Measurements from ENCODE around the gene PTBP3.

The PTBP3 gene

DNA sequence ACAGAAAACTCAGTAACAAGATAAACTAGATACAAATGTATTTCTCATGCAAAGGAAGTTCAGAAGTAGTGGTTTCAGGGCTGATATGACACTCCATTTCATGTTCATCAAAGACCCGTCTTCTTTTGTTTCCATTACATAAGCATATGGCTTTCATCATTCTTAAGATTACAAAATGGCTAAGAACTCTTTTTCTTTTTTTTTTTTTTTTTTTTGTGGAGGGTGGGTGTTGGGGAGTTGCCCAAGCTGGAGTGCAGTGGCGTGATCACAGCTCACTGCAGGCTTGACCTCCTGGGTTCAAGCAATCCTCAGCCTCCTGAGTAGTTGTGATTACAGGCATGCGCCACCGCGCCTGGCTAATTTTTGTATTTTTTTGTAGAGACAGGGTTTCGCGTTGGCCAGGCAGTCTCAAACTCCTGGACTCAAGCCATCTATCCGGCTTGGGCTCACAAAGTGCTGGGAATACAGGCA lies 22.0 kb upstream of the PTBP3 start:
- DNase-seq: no peak

DNA sequence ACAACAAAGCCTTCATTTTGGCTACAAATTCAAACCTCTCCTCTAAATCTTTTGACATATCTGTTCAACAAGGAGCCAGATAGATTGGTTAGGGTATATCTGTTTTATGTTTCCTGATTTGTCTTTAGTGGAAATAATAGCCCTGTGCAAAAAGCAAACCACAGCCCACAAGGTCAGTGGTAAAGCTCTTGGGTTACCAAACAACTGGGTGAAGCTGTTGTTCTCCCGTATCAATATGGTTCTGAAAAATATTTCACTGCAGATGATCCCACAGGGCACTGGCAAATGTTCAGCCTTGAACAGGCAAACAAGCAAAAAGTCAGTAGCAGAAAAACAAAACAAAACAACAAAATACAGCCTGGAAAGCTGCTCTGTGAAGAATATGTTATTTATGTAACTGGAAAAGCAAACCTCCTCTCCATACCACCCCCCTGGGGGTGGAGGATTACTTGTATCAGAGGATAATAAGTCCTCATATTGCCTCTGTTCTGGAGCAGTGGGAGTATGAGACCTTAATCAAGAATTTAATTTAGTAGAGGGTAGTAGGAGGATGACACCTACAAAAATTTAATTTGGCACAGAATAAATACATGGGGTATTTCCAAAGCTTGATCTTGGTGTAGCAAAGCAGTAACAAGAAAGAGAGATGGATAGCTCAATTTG lies 20.8 kb upstream of the PTBP3 start:
- DNase-seq: no peak

DNA sequence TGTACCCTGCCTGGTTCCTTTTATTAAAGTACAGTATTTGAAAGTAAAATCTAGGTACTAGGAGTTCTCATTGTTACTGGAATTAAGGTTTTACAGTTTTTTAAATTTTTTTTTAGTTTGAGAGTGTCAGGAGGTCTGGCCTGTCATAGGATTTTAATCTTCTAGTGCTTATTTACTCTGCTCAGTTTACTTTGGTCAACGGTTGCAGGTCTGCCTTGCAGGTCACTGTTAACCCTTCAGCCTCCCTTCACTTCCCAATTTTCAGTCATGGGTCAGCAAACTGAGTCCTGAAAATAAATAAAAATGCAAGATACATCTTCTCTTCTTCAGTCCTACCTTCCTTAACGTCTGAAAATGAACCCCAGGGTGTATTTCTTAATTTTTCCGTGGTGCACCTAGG lies 18.8 kb upstream of the PTBP3 start:
- no peak for DNase-seq

DNA sequence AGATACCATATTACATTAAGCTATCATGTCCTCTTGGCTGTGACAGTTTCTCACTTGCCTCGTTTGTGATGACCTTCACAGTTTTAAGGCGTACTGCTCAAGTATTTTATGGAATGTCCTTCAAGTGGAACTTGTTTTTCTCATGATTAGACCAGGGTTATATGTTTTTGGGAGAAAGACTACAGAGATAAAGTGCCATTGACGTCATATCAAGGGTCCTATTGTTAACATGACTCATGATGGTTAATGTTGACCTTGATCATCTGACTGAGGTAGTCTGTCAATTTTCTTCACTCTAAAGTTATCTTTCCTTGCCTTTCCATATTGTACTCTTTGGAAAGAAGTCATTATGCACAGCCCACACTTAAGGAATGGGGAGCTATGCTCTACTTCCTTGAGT lies 17.8 kb upstream of the PTBP3 start:
- no peak for DNase-seq

DNA sequence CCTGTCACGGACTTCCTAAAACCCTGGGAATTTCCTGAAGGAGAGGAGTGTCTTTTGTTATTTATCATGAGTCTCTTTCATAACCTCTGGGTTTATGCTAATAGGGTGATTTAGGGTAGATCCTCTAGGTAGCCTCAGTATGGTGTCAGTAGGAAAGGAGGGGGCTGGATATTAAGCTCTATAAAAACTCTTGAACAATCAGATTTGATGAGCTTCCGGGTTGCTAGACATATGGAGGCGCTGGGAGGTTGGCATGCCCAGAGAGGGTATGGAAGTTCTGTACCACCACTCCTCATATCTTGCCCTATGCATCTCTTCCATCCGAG lies 15.6 kb upstream of the PTBP3 start:
- no peak for DNase-seq

DNA sequence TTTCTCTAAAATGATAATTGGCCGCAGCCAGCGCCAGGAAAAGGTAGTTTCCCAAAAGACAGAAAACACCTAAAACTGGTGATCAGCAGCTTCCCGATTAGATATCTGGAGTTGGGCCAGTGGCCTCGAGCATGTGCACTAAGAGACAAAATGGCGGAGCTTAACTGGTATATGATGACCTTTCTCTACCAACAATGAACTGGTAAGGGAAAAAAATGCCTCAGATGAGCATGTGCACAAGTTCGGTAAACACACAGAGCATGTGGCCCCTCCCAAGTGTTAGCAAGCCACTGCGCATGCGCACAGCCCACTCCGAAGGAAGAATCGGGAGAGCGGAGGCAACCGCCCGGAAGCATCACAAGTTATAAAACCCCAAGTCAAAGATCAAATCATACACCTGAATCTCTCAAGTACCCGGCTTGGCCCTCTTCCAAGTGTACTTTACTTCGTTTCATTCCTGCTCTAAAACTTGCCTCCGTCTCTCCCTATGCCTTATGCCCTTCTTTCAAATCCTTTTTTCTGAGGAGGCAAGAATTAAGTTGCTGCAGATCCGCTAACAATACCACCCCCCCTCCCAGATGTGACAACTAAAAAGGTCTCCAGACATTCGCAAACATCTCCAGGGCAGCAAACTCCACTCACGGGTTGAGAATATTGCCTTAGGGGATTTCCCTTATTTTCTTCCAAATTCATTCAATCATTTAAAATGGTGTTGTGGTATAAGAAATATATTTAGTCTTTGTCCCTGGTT lies 15.0 kb upstream of the PTBP3 start:
- DNase-seq: peak; percentile 75

DNA sequence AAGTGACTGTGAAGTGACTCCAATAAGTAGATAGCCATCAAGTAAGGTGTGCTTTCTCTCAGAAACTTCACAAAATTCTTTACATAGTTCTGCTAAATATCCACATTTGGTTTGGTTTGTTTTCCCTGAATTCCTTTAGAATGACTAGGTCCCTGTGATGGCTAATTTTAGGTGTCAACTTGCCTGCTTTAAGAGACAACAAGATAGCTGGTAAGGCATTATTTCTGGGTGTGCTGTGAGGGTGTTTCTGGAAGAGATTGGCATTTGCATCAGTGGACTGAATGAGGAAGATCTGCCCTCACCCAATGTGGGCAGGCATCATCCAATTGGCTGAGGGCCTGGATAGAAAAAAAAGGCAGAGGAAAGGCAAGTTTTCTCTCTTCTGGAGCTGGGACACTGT lies 8.3 kb upstream of the PTBP3 start:
- DNase-seq: no peak

DNA sequence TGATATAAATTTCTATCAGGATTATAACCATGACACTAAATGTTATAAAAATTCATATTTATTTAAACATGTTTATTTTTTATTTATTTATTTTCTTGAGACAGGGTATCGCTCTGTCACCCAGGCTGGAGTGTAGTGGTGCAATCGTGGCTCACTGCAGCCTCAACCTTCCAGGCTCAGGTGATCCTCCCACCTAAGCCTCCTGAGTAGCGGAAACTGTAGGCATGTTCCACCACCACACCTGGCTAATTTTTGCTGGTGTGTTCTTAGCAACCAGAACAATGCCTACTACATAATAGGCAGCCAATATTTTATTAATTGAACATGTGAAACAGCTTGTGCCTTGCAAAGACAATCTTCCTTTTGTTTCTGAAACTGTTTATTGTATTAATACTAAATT lies 6.5 kb upstream of the PTBP3 start:
- DNase-seq: no peak

DNA sequence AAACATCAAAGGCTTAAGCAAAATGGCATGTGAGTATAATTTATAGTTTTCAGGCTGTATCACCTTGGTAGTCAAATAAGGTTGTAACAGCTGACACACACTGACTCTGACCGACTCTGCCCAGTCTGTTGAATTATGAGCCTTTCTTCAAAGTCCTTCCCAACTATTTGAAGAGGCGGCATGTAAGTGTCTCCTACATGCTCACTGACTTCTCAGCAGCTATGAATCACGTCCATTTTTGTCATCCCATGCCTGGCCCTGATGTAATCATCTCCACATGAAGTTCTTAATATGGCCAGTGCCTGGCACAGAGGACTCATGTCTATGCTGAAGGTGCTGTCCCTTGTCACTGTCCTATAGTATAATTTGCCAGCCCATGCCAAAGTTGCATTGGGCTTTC lies 5.1 kb upstream of the PTBP3 start:
- DNase-seq: no peak

DNA sequence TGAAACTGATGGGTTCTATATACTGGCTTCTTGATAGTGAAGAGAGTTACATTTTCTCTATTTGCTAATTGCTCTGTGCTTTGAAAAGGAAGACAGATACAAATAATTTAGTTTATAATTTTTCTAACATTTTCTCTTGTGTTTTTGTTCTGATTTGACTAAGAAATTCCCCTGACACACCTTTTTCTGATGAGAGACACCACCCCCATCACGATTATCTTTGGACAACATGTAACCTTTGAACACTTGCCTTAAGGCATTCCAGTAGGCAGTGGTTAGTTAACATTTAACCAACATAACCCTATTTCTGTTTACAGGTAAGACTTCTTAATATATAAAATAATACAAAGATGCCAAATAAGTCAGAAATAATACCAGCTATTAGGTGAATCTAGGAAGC lies 4.1 kb upstream of the PTBP3 start:
- DNase-seq: no peak

DNA sequence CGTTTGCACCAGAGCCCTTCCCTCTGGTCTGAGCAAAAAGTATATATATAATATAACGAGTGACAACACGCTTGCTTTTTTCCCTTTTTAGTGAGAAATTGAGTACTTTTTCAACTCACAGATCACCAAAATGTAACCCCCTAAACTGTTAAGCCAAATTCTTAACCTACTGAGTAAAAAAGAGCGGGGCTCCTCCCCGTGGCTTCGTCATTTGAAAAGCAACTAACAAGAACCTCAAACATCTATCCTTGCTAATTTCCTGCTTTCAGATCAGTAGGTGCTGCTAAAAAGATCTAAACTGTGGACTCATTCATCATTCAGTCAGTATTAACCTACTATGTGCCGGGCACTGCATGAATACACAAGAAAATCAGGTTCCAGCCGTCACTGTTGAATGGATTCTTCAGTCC lies 1.0 kb upstream of the PTBP3 start:
- DNase-seq: peak; percentile 66

DNA sequence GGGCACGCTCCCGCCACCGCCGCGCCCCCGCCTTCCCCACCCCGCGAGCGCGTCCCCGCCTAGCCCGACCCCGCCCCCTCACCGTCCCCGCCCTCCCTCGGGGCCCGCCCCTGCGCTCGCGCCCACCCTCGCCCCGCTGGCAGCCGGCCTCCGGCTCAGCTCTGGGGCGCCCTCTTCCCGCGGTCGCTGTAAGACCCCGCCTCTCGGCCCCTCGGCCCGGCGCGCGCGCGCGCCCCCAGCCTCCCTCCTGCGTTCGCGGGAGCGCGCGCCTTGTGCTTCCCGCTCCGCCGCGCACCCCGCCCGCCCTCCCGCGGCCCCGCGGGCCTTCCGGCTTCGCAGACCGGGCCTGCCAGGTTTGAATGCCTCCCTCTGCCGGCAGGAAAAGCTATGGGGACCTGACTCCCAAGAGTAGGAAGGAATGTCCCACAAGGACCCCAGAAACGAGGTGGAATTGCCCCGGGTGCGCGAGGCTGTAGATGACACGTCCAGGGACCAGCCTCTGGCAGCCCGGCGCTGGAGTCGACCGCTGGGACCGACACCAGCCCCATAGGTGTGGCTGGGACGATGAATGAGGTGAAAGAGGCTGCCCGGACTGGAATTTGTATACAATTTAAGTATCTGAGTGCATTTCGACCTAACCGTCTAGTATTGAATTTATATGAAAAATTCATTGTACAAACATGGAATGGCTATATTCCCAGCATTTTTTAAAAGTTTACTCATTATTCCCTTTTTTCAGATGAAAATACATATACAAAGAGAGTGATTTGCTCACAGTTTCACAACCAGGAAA lies 416 bp upstream of the PTBP3 start:
- peak; percentile 92 for DNase-seq

DNA sequence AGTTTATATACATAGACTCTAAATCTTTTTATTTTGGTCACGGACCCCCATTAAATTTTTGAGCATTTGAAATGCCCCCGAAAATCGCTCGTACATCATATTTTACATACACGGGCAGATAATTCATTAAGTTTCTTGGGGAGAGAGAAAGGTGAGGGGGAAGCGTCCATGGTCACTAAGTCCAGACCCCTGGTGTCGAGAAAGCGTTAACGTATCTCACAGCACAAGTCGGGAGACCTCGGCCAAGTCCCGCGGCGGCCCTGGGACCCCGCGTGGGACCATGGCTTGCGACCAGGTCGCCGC lies 794 bp downstream of the PTBP3 start:
- DNase-seq: no peak

DNA sequence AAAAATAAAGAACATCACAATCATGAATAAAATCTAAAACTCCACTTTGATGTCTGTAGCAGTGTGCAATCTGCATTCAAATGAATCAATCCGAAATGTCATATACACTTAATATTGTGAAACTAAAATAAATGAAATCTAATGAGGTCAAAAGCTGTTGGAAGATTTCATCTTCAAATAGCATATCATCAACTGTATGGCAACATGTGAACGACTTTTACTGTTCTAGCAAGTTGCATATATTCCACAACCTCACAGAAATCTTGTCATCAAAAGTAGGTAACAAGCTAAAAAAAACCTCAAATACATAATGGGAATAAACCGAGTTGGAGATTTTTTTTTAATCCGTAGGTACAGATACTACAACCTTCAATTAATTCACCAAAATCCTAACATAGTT lies 1.2 kb downstream of the PTBP3 start:
- no peak for DNase-seq

DNA sequence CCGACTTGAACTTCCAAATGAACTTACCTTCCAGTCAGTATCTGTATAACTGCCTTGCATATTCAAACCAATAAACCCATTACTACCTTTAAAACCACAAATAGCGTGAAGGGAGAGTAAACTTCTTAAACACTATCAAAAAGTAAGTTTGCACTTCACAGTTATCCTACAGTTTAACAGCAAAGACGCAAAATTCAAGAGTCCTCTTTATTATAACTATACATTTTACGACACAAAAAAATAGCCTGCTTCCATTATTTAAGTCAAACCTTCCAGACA lies 1.8 kb downstream of the PTBP3 start:
- no peak for DNase-seq

DNA sequence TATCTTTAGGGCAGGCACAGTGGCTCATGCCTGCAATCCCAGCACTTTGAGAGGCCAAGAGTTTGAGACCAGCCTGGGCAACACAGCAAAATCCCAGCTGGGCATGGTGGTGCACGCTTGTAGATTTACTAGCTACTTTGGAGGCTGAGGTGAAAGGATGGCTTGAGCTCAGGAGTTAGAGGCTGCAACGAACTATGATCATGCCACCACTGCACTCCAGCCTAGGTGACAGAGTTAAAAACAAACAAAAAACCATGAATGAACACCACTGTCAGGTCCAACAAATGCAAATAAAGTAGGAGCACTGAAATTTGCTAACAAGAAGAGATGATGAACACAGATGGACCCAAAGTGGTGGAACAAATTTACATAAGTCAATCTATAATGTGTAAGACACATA lies 4.9 kb downstream of the PTBP3 start:
- DNase-seq: no peak

DNA sequence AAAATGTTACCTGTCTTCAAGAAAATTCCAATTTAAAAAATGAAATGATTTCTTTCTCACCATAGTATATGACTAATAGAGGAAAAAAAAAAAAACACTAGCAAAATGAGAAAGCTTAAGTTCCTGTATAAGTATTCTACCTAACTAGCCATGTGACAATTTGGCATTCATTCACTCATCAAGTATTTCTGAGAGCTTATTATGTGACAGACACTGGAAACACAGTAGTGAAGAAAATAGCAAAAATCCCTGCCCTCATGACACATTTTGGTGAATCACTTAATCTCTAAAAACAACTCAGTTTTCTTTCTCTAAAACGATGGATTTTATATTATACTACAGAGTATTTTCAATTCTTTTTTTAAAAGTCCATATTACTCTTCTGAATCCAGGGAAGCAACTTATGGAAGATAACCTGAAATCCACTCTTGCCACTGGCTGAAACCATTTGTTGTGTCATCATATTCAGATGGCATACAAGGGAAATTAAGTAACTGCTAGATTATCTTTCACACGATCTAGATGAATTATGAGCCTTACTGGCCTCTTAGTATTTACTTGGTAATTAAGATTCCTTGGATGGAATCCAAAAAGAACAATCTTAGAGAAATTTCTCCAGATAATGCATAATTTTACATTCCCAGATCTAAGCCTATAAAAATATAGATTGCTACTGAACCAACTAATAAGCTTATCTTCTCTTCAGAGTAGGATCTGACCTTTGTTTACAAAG lies 5.5 kb downstream of the PTBP3 start:
- no peak for DNase-seq

DNA sequence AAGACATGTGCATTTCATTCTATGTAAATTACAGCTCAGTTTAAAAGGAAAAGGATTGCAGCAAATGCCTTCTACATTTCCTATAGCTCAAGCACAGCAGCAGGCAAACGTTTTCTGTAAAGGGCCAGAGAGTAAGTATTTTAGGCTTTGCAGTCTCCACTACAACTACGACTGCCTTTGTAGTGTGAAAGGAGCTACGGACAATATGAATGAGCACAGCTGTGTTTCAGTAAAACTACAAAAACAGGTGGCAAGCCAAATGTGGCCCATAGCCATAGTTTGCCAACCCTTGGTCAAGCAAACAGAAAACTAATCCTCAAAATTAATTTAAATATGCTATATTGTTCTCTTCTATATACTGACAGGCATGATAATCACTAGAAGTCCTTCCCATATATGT lies 7.2 kb downstream of the PTBP3 start:
- DNase-seq: no peak

DNA sequence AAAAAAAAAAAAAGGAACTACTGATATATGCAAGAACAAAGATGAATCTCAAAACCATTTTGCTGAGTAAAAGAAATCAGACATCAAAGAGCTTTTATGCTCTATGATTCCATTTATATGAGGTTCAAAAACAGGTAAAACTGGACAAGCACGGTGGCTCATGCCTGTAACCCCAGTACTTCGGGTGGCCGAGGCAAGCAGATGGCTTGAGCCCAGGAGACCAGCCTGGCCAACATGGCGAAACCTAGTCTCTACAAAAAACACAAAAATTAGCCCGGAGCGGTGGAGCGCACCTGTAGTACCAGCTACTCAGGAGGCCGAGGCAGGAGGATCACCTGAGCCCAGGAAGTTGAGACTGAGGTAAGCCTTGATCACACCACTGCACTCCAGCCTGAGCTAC lies 7.8 kb downstream of the PTBP3 start:
- no peak for DNase-seq

DNA sequence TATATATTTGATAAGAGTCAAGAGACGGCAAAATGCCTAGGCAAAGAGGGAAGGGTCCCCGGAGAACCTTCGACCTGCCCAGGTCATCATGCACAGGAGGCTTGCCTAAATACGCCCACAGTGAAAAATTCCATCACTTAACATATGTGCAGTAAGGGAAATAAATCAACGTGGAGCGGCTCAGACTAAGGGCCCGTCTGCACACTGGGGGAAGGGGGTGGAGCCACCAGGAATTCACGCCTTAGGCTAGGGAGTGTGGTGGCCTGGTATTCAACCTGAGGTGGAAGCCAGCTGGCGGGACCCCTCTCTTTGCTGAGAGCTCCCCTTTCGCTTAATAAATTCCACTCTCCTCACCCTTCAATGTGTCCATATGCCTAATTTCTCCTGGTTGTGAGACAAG lies 8.3 kb downstream of the PTBP3 start:
- no peak for DNase-seq

DNA sequence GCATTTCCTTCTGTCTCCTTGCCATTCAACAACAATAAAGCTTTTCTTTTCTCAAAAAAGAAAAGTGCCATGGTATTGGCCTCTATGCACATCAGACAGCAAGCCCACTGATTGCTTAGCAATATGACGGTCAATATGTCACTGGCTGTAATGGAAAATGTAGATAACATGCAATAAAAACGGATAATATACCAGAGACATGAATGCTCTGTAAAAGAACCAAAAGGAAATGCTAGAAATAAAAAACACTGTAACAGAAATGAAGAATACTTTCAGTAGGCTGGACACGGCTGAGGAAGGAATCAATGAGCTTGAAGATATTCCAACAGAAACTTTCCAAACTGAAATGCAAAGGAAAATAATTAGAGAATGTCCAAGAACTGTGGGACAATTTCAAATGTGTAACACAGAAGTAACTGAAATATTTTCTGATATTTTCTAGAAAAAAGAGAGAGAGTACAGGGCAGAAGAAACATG lies 10.0 kb downstream of the PTBP3 start:
- no peak for DNase-seq

DNA sequence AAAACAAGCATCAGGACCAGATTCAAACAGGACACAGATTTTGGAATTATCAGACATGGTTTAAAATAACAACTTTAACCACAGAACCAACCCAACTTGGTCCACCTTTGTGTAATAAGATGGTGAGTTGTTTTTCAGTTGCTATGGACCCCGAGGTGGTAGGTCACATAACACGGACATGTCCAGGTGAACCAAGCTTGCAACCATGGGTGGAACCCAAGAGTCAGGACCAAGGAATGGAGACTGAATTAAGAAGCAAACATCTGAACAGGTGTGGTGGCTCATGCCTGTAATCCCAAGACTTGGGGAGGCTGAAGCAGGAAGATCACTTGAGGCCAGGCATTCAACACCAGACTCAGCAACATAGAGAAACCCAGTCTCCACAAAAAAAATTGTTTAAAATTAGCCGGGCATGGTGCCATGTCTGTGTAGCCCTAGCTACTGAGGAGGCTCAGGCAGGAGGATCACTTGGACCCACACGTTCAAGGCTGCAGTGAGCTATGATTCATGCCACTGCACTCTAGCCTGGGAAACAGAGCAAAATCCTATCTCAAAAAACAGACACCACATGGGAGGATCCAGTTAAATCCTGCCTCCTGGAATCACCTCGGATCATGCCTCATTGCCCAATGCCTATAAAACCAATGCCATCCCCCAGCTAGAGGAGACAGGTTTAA lies 10.6 kb downstream of the PTBP3 start:
- DNase-seq: no peak

DNA sequence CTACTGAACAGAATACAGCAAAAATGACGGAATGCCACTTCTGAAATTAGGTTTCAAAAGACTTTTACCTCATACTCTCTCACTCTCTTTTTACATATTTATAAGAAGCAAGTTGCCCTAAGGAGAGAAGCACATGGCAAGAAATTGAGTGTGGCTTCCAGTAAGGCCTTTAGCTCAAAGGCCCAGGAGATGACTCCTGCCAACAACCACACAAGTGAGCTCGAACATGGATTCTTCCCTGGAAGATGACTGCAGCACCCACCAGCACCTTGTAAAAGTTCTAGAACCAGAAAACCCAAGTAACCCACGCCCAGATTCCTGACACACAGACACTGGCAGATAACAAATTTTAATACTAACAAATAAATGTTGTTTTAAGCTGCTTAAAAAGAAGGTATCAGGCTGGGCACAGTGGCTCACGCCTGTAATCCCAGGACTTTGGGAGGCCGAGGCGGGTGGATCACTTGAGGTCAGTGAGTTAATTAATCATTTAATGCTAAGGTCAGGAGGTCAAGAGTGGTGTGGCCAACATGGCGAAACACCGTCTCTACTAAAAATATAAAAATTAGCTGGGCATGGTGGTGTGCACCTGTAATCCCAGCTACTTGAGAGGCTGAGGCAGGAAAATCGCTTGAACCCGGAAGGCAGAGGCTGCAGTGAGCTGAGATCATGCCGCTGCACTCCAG lies 17.0 kb downstream of the PTBP3 start:
- no peak for DNase-seq

Data from activated naive CD4-positive, alpha-beta T cell treated with Interleukin-2 at 50 U/mL for 16 hours (primary cell).